H9 (cell line): ENCODE measurements around the gene ARHGAP45. TPM values are rescaled to one million over a fixed set of nuclear protein-coding genes. Genes with fewer than 3 reads are reported as not detected.

Experiments
- DNase-seq: peaks from one replicate; pipeline ENCODE4 v3.0.0-alpha.2; 2017
- H2AFZ ChIP-seq: one replicate; pipeline ENCODE4 v1.6.1; 2013; ENCODE audit warnings: mild to moderate bottlenecking, low read length, control low read depth, moderate library complexity
- H2AK5ac ChIP-seq: 2 replicates; pipeline ENCODE4 v1.6.1; 2013; ENCODE audit warnings: low read length, control low read depth, mixed read lengths; ENCODE audit not compliant: insufficient read length
- H2BK120ac ChIP-seq: one replicate; pipeline ENCODE4 v1.6.1; 2013; ENCODE audit warnings: low read depth, mild to moderate bottlenecking, low read length, control low read depth, inconsistent platforms; ENCODE audit not compliant: poor library complexity, severe bottlenecking
- H2BK12ac ChIP-seq: 2 replicates; pipeline ENCODE4 v1.6.1; 2013; ENCODE audit warnings: low read length, control low read depth, mixed read lengths, low read depth; ENCODE audit not compliant: insufficient read length
- H2BK15ac ChIP-seq: 2 replicates; pipeline ENCODE4 v1.6.1; 2013; ENCODE audit warnings: low read depth, low read length, control low read depth
- H2BK20ac ChIP-seq: one replicate; pipeline ENCODE4 v1.6.1; 2013; ENCODE audit warnings: low read depth, mild to moderate bottlenecking, low read length, control low read depth, inconsistent platforms; ENCODE audit not compliant: poor library complexity, severe bottlenecking
- H2BK5ac ChIP-seq: 2 replicates; pipeline ENCODE4 v1.6.1; 2013; ENCODE audit warnings: low read length, control low read depth, mixed read lengths; ENCODE audit not compliant: insufficient read length
- H3K14ac ChIP-seq: 2 replicates; pipeline ENCODE4 v1.6.1; 2013; ENCODE audit warnings: low read length, control low read depth; ENCODE audit not compliant: insufficient read depth
- H3K18ac ChIP-seq: 2 replicates; pipeline ENCODE4 v1.6.1; 2013; ENCODE audit warnings: low read depth, mild to moderate bottlenecking, mixed read lengths, low read length, control low read depth; ENCODE audit not compliant: insufficient read length
- H3K23ac ChIP-seq: 2 replicates; pipeline ENCODE4 v1.6.1; 2013; ENCODE audit warnings: low read length, control low read depth, mixed read lengths, low read depth; ENCODE audit not compliant: insufficient read length
- H3K23me2 ChIP-seq: 2 replicates; pipeline ENCODE4 v1.6.1; 2013; ENCODE audit warnings: low read depth, mild to moderate bottlenecking, mixed read lengths, low read length, control low read depth; ENCODE audit not compliant: insufficient read length, poor library complexity, severe bottlenecking
- H3K27ac ChIP-seq: 2 replicates; pipeline ENCODE4 v1.5.1; 2013; ENCODE audit warnings: low read length, control low read depth, mixed read lengths, low read depth; ENCODE audit not compliant: insufficient read length
- H3K27me3 ChIP-seq: 2 replicates; pipeline ENCODE4 v1.6.1; 2013; ENCODE audit warnings: low read length, control low read depth, inconsistent platforms; ENCODE audit not compliant: insufficient read depth
- H3K4ac ChIP-seq: 2 replicates; pipeline ENCODE4 v1.6.1; 2013; ENCODE audit warnings: low read depth, mild to moderate bottlenecking, control low read depth, inconsistent platforms, low read length, moderate library complexity
- H3K4me1 ChIP-seq: 2 replicates; pipeline ENCODE4 v1.6.1; 2013; ENCODE audit warnings: low read length, control low read depth, inconsistent platforms; ENCODE audit not compliant: insufficient read depth
- H3K4me2 ChIP-seq: 2 replicates; pipeline ENCODE4 v1.6.1; 2013; ENCODE audit warnings: low read length, control low read depth, mixed read lengths; ENCODE audit not compliant: insufficient read length, insufficient read depth
- H3K56ac ChIP-seq: 2 replicates; pipeline ENCODE4 v1.6.1; 2013; ENCODE audit warnings: low read depth, mild to moderate bottlenecking, mixed read lengths, low read length, control low read depth; ENCODE audit not compliant: insufficient read length
- H3K79me1 ChIP-seq: 2 replicates; pipeline ENCODE4 v1.6.1; 2013; ENCODE audit warnings: low read depth, mild to moderate bottlenecking, moderate library complexity, low read length, control low read depth, inconsistent platforms; ENCODE audit not compliant: insufficient read depth, poor library complexity, severe bottlenecking
- H3K79me2 ChIP-seq: 2 replicates; pipeline ENCODE4 v1.6.1; 2013; ENCODE audit warnings: low read length, control low read depth, inconsistent platforms; ENCODE audit not compliant: insufficient read depth
- H3K9ac ChIP-seq: 2 replicates; pipeline ENCODE4 v1.6.1; 2013; ENCODE audit warnings: low read length, control low read depth, mixed read lengths; ENCODE audit not compliant: insufficient read length; ENCODE audit errors: extremely low read depth
- H3K9me3 ChIP-seq: one replicate; pipeline ENCODE4 v1.6.1; 2013; ENCODE audit warnings: low read depth, low read length, inconsistent platforms; ENCODE audit not compliant: control insufficient read depth
- H3T11ph ChIP-seq: one replicate; pipeline ENCODE4 v1.6.1; 2013; ENCODE audit warnings: mild to moderate bottlenecking, low read length, control low read depth, inconsistent platforms
- H4K20me1 ChIP-seq: one replicate; pipeline ENCODE4 v1.6.1; 2013; ENCODE audit not compliant: control insufficient read depth, insufficient read length, insufficient read depth
- H4K5ac ChIP-seq: 2 replicates; pipeline ENCODE4 v1.6.1; 2013; ENCODE audit warnings: low read depth, mild to moderate bottlenecking, mixed read lengths, low read length, control low read depth; ENCODE audit not compliant: insufficient read length
- H4K8ac ChIP-seq: replicated peaks from 2 replicates; pipeline ENCODE4 v1.6.1; 2013; ENCODE audit warnings: low read length, control low read depth, mixed read lengths, low read depth; ENCODE audit not compliant: insufficient read length
- H4K91ac ChIP-seq: 2 replicates; pipeline ENCODE4 v1.6.1; 2013; ENCODE audit warnings: low read depth, mild to moderate bottlenecking, moderate library complexity, mixed read lengths, low read length, control low read depth; ENCODE audit not compliant: insufficient read length
- H3K27ac Mint-ChIP-seq, 3 experiments: 2 replicates in 2 of 3; 3 replicates in 1 of 3; pipeline ENCODE4 v1.8.0; 2020 to 2021; ENCODE audit warnings: mixed read lengths in 3 of 3, mild to moderate bottlenecking in 1 of 3, moderate library complexity in 1 of 3
- H3K27me3 Mint-ChIP-seq: 2 replicates; pipeline ENCODE4 v1.8.0; 2021; ENCODE audit warnings: low read depth, mild to moderate bottlenecking, moderate library complexity, mixed read lengths
- H3K36me3 Mint-ChIP-seq, 3 experiments: 2 replicates in 2 of 3; 3 replicates in 1 of 3; pipeline ENCODE4 v1.8.0; 2020 to 2021; ENCODE audit warnings: low read depth in 3 of 3, mixed read lengths in 3 of 3; ENCODE audit not compliant: insufficient read depth in 1 of 3
- H3K4me1 Mint-ChIP-seq, 2 experiments: 2 replicates each; pipeline ENCODE4 v1.8.0; 2020; ENCODE audit warnings: mixed read lengths in 2 of 2
- H3K4me3 Mint-ChIP-seq, 2 experiments: 2 replicates in 1 of 2; 3 replicates in 1 of 2; pipeline ENCODE4 v1.8.0; 2020 to 2021; ENCODE audit warnings: mild to moderate bottlenecking in 2 of 2, mixed read lengths in 2 of 2, moderate library complexity in 1 of 2
- H3K9me3 Mint-ChIP-seq, 2 experiments: 2 replicates in 1 of 2; 3 replicates in 1 of 2; pipeline ENCODE4 v1.8.0; 2020; ENCODE audit warnings: mild to moderate bottlenecking in 2 of 2, mixed read lengths in 2 of 2, moderate library complexity in 1 of 2
- WGBS: extraction: QIAGEN DNeasy Blood & Tissue Kit; methylation state at CpG from one replicate; pipeline ENCODE4 v1.1.7; 2013; ENCODE audit warnings: missing lambda C conversion rate, low lambda C conversion rate, mixed read lengths; ENCODE audit not compliant: insufficient read length; ENCODE audit errors: extremely low coverage; 5-methylcytosine and 5-hydroxymethylcytosine counted together
- total RNA-seq: library from RNA; stranded (reverse); gene quantifications from 2 replicates; pipeline ENCODE4 v1.2.1, GENCODE V29; 2021
- TF ChIP-seq, protein P1 (sequence below): fragments of 200-600 bp; sonication (generic); conservative IDR thresholded peaks from 3 replicates; pipeline ENCODE4 v1.8.0; 2021; ENCODE audit warnings: antibody characterized with exemption, mild to moderate bottlenecking

ARHGAP45 gene
- total RNA-seq, 1 experiment from 2014 or later = 39.8 TPM

GRCh38 chr19:1060689-1061088, 6.3 kb upstream of the ARHGAP45 start:
- Histone ChIP-seq H3K4me1 (peaks cover 5% of the 10 kb centered on the region; the same call in 1 of the 2 replicates), H2AK5ac (no peak overlapping the region), H3K18ac (no peak overlapping the region), H2BK5ac (no peak overlapping the region), H2BK15ac (no peak overlapping the region), H3K23ac (no peak overlapping the region), H3K56ac (no peak overlapping the region), H3T11ph (no peak overlapping the region), H2BK120ac (no peak overlapping the region), H3K27me3 (no peaks in the 10 kb centered on the region; the same call in 1 of the 2 replicates), H3K4ac (no peak overlapping the region), H3K14ac (no peak overlapping the region), H3K23me2 (peaks cover 19% of the 10 kb centered on the region), H3K9me3 (peaks cover 19% of the 10 kb centered on the region), H2BK12ac (no peak overlapping the region), H3K9ac (no peak overlapping the region), H2AFZ (no peak overlapping the region), H3K4me2 (no peak overlapping the region), H2BK20ac (no peak overlapping the region), H4K8ac (no peak overlapping the region), H3K79me1 (no peaks in the 10 kb centered on the region), H4K5ac (no peak overlapping the region), H4K91ac (no peak overlapping the region), H3K27ac (no peak overlapping the region), H3K79me2 (no peaks in the 10 kb centered on the region), H4K20me1 (no peaks in the 10 kb centered on the region)
- no peak for DNase-seq
- peak overlapping the region in 1 of 3 experiments; percentile 59; a peak in 1 of 7 replicates for H3K27ac Mint-ChIP-seq
- H3K27me3 Mint-ChIP-seq = peaks cover 5% of the 10 kb centered on the region
- no peaks in the 10 kb centered on the region for H3K9me3 Mint-ChIP-seq
- no CpG with 5 or more reads among the region's 5 CpGs for WGBS
- H3K4me1 Mint-ChIP-seq = peaks cover 6 to 26% of the 10 kb centered on the region in 2 experiments
- peaks cover 0 to 14% (median 14%) of the 10 kb centered on the region in 3 experiments; a peak in 3 of 7 replicates for H3K36me3 Mint-ChIP-seq
- TF ChIP-seq, protein P1, sequence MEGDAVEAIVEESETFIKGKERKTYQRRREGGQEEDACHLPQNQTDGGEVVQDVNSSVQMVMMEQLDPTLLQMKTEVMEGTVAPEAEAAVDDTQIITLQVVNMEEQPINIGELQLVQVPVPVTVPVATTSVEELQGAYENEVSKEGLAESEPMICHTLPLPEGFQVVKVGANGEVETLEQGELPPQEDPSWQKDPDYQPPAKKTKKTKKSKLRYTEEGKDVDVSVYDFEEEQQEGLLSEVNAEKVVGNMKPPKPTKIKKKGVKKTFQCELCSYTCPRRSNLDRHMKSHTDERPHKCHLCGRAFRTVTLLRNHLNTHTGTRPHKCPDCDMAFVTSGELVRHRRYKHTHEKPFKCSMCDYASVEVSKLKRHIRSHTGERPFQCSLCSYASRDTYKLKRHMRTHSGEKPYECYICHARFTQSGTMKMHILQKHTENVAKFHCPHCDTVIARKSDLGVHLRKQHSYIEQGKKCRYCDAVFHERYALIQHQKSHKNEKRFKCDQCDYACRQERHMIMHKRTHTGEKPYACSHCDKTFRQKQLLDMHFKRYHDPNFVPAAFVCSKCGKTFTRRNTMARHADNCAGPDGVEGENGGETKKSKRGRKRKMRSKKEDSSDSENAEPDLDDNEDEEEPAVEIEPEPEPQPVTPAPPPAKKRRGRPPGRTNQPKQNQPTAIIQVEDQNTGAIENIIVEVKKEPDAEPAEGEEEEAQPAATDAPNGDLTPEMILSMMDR = no peak
- H3K4me3 Mint-ChIP-seq = no peak overlapping the region
